ENCODE data around the gene GNA14. TPM values are rescaled to one million over a fixed set of nuclear protein-coding genes. Genes with fewer than 3 reads are reported as not detected.

GNA14 gene
- total RNA-seq, 1 experiment from 2014 or later = 0.37 TPM

- H2BK120ac ChIP-seq (ENCODE audit: low read depth, low read length, poor library complexity, severe bottlenecking) = no peak overlapping the region
- H3K79me2 ChIP-seq (ENCODE audit: insufficient read depth, low read length) = no peaks in the 10 kb centered on the region
- Mint-ChIP-seq H3K4me1 (no peaks in the 10 kb centered on the region), H3K36me3 (ENCODE audit: insufficient read depth in 1 of 3, low read depth in 3 of 3) (peaks cover 0 to 11% (median 2%) of the 10 kb centered on the region in 3 experiments; a peak in 5 of 7 replicates), H3K9me3 (no peaks in the 10 kb centered on the region), H3K27me3 (ENCODE audit: low read depth) (no peaks in the 10 kb centered on the region), H3K4me3 (no peak overlapping the region), H3K27ac (no peak overlapping the region)
- no peak overlapping the region for H3K23ac ChIP-seq (ENCODE audit: insufficient read length, low read depth, low read length)
- H3T11ph ChIP-seq (ENCODE audit: low read length) = no peak overlapping the region
- H2BK12ac ChIP-seq (ENCODE audit: insufficient read length, low read depth, low read length) = no peak overlapping the region
- no peak overlapping the region for H3K18ac ChIP-seq (ENCODE audit: insufficient read length, low read depth, low read length)
- no peak overlapping the region for H2BK20ac ChIP-seq (ENCODE audit: low read depth, low read length, poor library complexity, severe bottlenecking)
- no peak overlapping the region for H2BK5ac ChIP-seq (ENCODE audit: insufficient read length, low read length)
- no peak overlapping the region for H3K14ac ChIP-seq (ENCODE audit: insufficient read depth, low read length)
- H3K56ac ChIP-seq (ENCODE audit: insufficient read length, low read depth, low read length) = no peak overlapping the region
- H2AK5ac ChIP-seq (ENCODE audit: insufficient read length, low read length) = no peak overlapping the region
- H3K79me1 ChIP-seq (ENCODE audit: insufficient read depth, low read depth, low read length, poor library complexity, severe bottlenecking) = no peaks in the 10 kb centered on the region
- H4K5ac ChIP-seq (ENCODE audit: insufficient read length, low read depth, low read length) = no peak overlapping the region
- no peaks in the 10 kb centered on the region for H3K23me2 ChIP-seq (ENCODE audit: insufficient read length, low read depth, low read length, poor library complexity, severe bottlenecking)
- H2AFZ ChIP-seq (ENCODE audit: low read length) = no peak overlapping the region
- H4K8ac ChIP-seq (replicated peaks; ENCODE audit: insufficient read length, low read depth, low read length) = no peak overlapping the region
- H4K20me1 ChIP-seq (ENCODE audit: control insufficient read depth, insufficient read depth, insufficient read length) = no peaks in the 10 kb centered on the region
- H3K4ac ChIP-seq (ENCODE audit: low read depth, low read length) = no peak overlapping the region
- H3K27me3 ChIP-seq (ENCODE audit: insufficient read depth, low read length) = no peaks in the 10 kb centered on the region
- no peak overlapping the region for H4K91ac ChIP-seq (ENCODE audit: insufficient read length, low read depth, low read length)
- H3K9me3 ChIP-seq (ENCODE audit: control insufficient read depth, low read depth, low read length) = no peaks in the 10 kb centered on the region
- H2BK15ac ChIP-seq (ENCODE audit: low read depth, low read length) = no peak overlapping the region
- H3K4me1 ChIP-seq (ENCODE audit: insufficient read depth, low read length) = no peaks in the 10 kb centered on the region
- DNase-seq = no peak
- TF ChIP-seq CTCF (conservative IDR thresholded peaks at IDR 0.05) = no peak
- no peak overlapping the region for H3K27ac ChIP-seq (ENCODE audit: insufficient read length, low read depth, low read length)
- no peak overlapping the region for H3K4me2 ChIP-seq (ENCODE audit: insufficient read depth, insufficient read length, low read length)
- no peak overlapping the region for H3K9ac ChIP-seq (ENCODE audit: extremely low read depth, insufficient read length, low read length)
These were observed 263.7 kb downstream of the GNA14 start for GRCh38 chr9:77384406-77384805.
